ENCODE measurements around the gene S100A11.

DNA sequence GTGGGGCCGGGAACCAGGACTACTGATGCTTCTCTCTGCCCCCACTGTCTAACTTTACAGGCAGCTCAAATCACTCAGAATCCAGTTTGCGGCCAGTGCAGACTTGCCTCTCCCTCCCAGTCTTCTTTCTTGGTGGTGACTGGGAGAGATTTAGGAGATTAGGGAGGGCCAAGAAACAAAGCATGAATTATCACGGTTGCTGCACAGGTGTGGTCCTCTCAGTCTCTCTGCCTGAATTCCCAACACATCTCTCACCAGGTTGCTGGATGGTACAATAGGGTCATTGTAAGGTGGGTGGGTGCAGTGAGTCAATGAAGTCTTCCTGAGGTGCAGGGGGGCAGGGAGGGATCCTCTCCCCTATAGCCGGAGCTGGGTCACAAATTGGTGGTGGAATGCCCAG is 12.6 kb downstream of the S100A11 start:
- TF ChIP-seq, protein P1, sequence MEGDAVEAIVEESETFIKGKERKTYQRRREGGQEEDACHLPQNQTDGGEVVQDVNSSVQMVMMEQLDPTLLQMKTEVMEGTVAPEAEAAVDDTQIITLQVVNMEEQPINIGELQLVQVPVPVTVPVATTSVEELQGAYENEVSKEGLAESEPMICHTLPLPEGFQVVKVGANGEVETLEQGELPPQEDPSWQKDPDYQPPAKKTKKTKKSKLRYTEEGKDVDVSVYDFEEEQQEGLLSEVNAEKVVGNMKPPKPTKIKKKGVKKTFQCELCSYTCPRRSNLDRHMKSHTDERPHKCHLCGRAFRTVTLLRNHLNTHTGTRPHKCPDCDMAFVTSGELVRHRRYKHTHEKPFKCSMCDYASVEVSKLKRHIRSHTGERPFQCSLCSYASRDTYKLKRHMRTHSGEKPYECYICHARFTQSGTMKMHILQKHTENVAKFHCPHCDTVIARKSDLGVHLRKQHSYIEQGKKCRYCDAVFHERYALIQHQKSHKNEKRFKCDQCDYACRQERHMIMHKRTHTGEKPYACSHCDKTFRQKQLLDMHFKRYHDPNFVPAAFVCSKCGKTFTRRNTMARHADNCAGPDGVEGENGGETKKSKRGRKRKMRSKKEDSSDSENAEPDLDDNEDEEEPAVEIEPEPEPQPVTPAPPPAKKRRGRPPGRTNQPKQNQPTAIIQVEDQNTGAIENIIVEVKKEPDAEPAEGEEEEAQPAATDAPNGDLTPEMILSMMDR (IDR thresholded peaks at IDR 0.05) = no peak
- no peak for TF ChIP-seq EZH2phosphoT487 (IDR thresholded peaks at IDR 0.05)
